ENCODE data around the gene CEACAM16.
A peak's percentile ranks its signal among the peaks of the same experiment; 100 is the strongest.
"Not testable (repeated sequence)": the region's sequence is repeated elsewhere in the genome, so short reads cannot be mapped to it uniquely, and the experiment has no call there.

Gene CEACAM16

DNA sequence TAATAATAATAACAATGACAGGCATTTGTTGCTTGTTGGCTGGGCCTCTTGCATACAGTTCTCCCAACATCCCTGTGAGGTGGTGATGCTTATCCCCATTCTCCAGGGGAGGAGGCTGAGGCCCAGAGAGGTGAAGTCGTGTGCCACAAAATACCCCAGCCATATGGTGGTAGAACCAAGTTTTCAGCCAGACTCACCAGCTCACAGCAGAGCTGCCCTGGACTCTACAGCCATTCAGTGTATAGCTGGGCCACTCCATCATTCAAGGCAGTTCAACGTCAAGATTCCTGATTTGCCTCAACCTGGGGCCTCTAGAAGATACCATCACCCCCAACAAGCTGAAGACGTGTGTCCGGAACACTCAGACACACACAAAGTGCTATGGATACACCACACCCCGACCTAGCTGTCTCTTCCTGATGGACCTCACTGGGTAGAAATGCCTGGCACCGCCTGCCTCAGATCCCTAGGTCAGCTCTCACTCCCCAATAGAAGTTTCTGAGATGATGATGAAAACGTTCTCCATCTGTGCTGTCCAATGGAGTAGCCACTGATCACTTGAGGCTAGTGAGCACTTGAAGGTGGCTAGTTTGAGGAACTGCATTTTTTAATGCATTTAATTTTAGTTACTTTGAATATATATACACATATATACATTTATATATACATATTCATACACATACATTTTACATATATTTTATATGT is 31.9 kb upstream of the CEACAM16 start:
- H3K4me3 Mint-ChIP-seq = no peak overlapping the region
- no peak for ATAC-seq (replicated peaks)
- peaks cover 6 to 8% of the 10 kb centered on the region in 2 donors for H3K27me3 Mint-ChIP-seq
- H3K4me1 Mint-ChIP-seq = no peaks in the 10 kb centered on the region
- H3K9me3 Mint-ChIP-seq = no peaks in the 10 kb centered on the region
- no peaks in the 10 kb centered on the region for H3K36me3 Mint-ChIP-seq
- H3K27ac Mint-ChIP-seq = no peak overlapping the region
- no peak for DNase-seq

DNA sequence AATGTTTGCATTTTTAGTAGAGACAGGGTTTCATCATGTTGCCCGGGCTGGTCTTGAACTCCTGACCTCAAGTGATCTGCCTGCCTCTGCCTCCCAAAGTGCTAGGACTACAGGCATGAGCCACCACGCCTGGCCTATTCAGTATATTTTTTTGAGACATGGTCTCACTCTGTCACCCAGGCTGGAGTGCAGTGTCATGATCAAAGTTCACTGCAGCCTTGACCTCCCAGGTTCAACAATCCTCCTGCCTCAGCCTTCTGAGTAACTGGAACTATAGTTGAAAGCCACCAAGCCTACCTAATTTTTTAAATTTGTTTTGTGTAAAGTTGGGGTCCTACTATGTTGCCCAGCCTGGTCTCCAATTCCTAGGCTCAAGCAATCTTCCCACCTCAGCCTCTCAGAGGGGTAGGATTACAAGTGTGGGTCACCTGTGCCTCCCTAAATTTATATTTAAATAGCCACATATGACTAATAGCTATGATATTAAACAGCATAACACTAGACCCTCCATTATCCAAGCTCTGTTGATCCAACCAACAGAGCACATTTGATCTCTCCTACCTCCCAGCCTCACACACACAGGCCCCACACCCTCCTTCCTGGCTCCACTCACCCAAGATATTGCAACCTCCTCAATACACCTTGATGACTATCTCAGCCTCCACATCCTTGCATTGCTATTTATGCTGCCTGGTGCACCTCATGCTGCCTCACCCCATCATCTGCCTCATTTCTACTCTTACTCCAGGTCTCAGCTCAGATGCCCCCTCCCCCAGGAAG is 29.8 kb upstream of the CEACAM16 start:
- DNase-seq (no peak), ATAC-seq (replicated peaks) (no peak)
- H3K27ac Mint-ChIP-seq = no peak overlapping the region
- no peaks in the 10 kb centered on the region for H3K36me3 Mint-ChIP-seq
- no peaks in the 10 kb centered on the region for H3K9me3 Mint-ChIP-seq
- H3K27me3 Mint-ChIP-seq = peaks cover 6 to 8% of the 10 kb centered on the region in 2 donors
- no peaks in the 10 kb centered on the region for H3K4me1 Mint-ChIP-seq
- H3K4me3 Mint-ChIP-seq = no peak overlapping the region

DNA sequence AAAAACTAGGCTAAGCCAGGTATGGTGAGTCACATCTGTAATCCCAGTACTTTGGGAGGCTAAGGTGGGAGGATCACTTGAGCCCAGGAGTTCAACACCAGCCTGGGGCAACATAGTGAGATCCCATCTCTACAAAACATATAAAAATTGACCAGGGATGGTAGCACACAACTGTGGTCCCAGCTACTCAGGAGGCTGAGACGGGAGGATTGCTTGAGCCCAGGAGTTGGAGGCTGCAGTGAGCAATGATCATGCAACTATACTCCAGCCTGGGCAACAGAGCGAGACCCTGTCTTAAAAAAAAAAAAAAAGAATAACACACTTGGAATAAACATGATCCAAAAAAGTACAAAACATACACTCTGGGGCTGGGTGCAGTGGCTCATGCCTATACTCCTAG is 28.9 kb upstream of the CEACAM16 start:
- H3K36me3 Mint-ChIP-seq; ATAC-seq (replicated peaks); H3K4me1 Mint-ChIP-seq; H3K9me3 Mint-ChIP-seq; H3K27me3 Mint-ChIP-seq; H3K27ac Mint-ChIP-seq; DNase-seq; H3K4me3 Mint-ChIP-seq: not testable (repeated sequence)

DNA sequence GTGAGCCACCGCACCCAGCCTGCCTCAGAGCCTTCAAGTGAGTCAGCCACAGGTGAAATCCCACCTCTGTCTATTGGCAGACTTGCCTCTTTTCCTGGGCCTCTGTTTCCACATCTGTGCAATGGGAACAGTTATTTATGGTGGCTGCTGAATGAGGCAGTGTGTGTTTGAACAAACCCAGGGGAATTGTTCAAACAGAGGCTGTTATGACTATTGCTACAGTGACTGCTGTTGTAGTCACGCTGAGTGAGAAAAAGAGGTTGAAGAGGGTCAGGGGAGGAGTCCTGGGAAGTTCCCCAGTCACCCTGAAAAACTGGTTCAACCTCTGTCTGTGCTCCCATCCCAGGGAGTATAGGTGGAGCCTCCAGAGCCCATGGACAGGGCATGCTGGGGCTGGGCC is 27.6 kb upstream of the CEACAM16 start, which contains the start of gene CEACAM19:
TSS of gene CEACAM19 (plus strand) at position 83 of the 400 bp plus-strand sequence. CDS start 450 bp downstream, outside the sequence.
- no peaks in the 10 kb centered on the region for H3K36me3 Mint-ChIP-seq
- no peak for DNase-seq
- H3K9me3 Mint-ChIP-seq = no peaks in the 10 kb centered on the region
- no peaks in the 10 kb centered on the region for H3K4me1 Mint-ChIP-seq
- peaks cover 6 to 8% of the 10 kb centered on the region in 2 donors for H3K27me3 Mint-ChIP-seq
- peak within 1 kb of the TSS; percentile 37 for H3K27ac Mint-ChIP-seq
- no peak within 1 kb of the TSS for H3K4me3 Mint-ChIP-seq
- peak in 1 of 2 donors; percentile 51 for ATAC-seq (replicated peaks)

DNA sequence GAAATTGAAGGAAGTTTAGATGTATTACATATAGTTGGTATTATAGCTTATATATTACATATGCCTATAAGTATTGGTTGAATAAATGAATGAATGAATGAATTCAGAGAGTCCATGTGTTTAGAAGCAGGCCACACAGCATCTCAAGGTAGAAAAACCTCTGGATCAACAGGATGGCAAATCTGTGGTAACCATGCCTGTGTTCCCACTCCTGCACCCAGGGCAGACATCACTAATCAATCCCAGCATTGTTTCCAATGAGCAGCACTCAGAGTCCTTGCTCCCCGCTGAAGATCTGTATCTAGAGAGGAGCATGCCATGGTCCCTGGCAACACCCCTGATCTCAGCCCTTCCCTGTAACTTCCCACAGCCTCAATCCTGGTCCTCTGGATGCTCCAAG is 26.7 kb upstream of the CEACAM16 start:
- Mint-ChIP-seq H3K4me3 (no peak overlapping the region), H3K27ac (no peak overlapping the region), H3K4me1 (peaks cover 0 to 3% of the 10 kb centered on the region in 2 donors), H3K9me3 (peaks cover 2 to 3% of the 10 kb centered on the region in 2 donors), H3K36me3 (no peaks in the 10 kb centered on the region), H3K27me3 (peaks cover 6 to 8% of the 10 kb centered on the region in 2 donors)
- DNase-seq (no peak), ATAC-seq (replicated peaks) (no peak)

DNA sequence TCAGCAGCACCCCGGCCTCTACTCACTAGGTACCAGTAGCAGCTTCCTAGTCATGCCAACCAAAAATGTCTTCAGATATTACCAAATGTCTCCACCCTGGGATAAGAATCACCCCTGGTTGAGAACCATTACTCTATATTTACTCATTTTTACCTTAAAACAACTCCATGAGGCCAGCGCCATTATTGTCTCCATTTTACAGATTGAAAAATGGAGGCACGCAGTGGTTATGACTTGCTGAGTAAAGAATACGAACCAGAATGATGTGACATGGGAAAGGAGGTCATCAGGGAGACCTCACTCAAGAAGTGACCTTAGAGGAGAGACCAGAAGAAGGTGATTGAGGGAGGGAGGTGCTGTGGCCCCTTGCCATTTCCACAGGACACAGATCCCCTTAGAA is 25.4 kb upstream of the CEACAM16 start:
- DNase-seq = no peak
- Mint-ChIP-seq H3K4me3 (no peak overlapping the region), H3K36me3 (no peaks in the 10 kb centered on the region), H3K27ac (no peak overlapping the region), H3K9me3 (peaks cover 2 to 3% of the 10 kb centered on the region in 2 donors), H3K27me3 (peaks cover 6 to 9% of the 10 kb centered on the region in 2 donors), H3K4me1 (peaks cover 0 to 4% of the 10 kb centered on the region in 2 donors)
- no peak for ATAC-seq (replicated peaks)

DNA sequence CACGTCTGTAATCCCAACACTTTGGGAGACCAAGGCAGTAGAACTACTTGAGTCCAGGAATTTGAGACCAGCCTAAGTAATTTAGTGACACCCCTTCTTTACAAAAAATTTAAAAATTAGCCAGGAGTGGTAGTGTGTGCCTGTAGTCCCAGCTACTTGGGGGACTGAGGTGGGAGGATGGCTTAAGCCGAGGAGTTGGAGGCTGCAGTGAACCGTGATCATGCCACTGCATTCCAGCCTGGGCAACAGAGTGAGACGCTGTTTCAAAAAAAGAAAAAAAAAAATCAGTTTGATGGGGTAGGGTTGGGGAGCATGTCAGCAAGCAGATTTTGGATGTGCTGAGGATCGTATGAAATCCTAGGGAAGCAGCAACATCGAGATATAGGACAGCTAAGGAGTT is 23.4 kb upstream of the CEACAM16 start:
- no peak for ATAC-seq (replicated peaks)
- Mint-ChIP-seq H3K9me3 (peaks cover 2 to 3% of the 10 kb centered on the region in 2 donors), H3K4me3 (no peak overlapping the region), H3K36me3 (no peaks in the 10 kb centered on the region), H3K4me1 (peaks cover 0 to 4% of the 10 kb centered on the region in 2 donors), H3K27ac (no peak overlapping the region), H3K27me3 (peaks cover 7 to 21% of the 10 kb centered on the region in 2 donors)
- no peak for DNase-seq

DNA sequence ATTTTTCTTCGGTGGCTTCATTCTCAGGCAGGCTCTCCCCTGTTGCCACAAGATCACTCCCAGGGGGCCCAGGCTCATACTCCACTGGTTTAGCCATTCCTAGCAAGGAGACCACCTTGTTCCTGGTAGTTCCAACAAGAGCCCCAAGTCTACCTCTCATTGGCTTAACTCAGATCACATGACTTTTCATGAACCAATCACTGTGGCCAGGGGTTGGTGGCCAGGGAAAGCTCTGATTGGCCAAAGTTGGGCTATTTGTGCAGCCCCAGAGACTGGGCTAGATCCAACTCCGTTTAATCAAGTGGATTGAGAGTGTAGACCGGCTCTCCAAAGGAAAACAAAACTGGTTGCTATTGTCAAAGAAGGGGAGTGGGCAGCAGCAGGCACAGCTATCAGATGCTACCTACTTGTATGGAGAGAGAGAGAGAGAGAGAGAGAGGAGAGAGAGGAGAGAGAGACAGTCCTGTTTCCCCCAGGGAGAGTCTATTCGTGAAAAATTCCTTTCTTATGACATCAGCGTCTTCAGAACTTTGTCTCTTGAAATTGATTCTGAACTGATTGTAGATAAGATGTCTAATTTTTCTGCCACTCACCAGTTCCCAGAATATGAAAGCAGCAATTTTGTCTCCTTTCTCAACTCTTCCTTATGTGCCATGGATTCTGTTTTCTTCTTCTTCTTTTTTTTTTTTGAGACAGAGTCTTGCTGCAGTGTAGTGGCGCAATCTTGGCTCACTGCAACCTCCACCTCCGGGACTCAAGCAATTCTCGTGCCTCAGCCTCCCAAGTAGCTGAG is 21.7 kb upstream of the CEACAM16 start:
- Mint-ChIP-seq H3K9me3 (peaks cover 2 to 3% of the 10 kb centered on the region in 2 donors), H3K4me1 (peaks cover 0 to 4% of the 10 kb centered on the region in 2 donors), H3K36me3 (no peaks in the 10 kb centered on the region), H3K4me3 (no peak overlapping the region), H3K27me3 (peaks cover 13 to 22% of the 10 kb centered on the region in 2 donors), H3K27ac (no peak overlapping the region)
- ATAC-seq (replicated peaks) (no peak), DNase-seq (no peak)

DNA sequence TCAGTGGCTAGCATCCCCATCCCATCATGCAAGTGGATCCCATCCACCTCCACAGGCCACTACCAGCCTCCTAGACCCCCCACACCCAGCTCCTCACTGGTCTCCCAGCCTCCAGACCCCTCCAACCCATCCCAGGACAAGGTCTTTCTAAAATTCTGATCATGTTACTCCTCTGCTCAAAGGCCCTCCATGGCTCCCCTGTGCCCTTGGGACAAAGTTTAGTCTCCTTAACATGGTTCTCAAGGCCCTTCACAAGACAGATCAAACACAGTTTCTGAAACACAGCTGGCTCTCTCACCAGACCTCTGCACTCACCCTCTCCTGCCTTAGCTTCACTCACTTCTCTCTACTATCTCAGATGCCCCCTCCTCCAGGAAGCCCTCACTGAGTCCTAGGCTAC is 18.4 kb upstream of the CEACAM16 start:
- H3K27me3 Mint-ChIP-seq = peaks cover 31 to 43% of the 10 kb centered on the region in 2 donors
- H3K4me3 Mint-ChIP-seq = no peak overlapping the region
- DNase-seq (no peak), ATAC-seq (replicated peaks) (no peak)
- peaks cover 3 to 4% of the 10 kb centered on the region in 2 donors for H3K9me3 Mint-ChIP-seq
- H3K27ac Mint-ChIP-seq = no peak overlapping the region
- no peaks in the 10 kb centered on the region for H3K36me3 Mint-ChIP-seq
- H3K4me1 Mint-ChIP-seq = peaks cover 12 to 13% of the 10 kb centered on the region in 2 donors

DNA sequence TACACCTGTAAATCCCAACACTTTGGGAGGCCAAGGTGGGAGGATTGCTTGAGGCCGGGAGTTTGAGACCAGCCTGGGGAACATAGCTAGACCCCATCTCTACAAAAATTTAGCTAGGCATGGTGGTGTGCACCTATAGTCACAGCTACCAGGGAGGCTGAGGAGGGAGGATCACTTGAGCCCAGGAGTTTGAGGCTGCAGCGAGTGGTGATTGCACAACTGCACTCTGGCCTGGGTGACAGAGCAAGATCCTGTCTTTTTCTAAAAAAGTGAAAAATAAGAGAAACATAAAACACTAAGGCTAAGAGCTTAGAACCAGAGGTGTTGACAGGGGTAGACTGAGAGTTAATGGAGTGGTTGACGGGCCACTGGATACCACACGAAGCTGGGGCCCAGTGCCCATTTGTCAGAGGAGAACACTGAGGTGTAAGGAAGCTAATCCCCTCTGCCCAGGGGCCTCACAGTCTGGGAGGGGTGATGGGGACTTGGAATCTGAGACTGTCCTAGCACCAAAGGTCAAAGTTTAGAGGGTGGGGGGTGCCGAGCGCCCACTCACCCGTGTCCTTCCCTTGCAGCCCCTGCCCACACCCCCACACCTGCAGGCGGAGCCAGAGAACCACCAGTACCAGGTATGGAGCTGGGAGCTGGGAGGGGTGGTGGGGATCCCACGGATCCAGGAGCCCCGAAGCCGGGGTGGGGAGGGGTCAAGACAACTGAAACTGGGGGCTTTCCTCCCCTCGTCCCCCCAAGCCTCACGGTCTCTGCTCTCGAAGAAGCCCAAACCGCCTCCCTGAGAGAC is 16.8 kb upstream of the CEACAM16 start:
- Mint-ChIP-seq H3K9me3 (peaks cover 0 to 2% of the 10 kb centered on the region in 2 donors), H3K27ac (no peak overlapping the region), H3K36me3 (no peaks in the 10 kb centered on the region), H3K27me3 (peaks cover 37 to 50% of the 10 kb centered on the region in 2 donors), H3K4me3 (no peak overlapping the region), H3K4me1 (peaks cover 17 to 24% of the 10 kb centered on the region in 2 donors)
- DNase-seq = no peak
- ATAC-seq (replicated peaks) = no peak

DNA sequence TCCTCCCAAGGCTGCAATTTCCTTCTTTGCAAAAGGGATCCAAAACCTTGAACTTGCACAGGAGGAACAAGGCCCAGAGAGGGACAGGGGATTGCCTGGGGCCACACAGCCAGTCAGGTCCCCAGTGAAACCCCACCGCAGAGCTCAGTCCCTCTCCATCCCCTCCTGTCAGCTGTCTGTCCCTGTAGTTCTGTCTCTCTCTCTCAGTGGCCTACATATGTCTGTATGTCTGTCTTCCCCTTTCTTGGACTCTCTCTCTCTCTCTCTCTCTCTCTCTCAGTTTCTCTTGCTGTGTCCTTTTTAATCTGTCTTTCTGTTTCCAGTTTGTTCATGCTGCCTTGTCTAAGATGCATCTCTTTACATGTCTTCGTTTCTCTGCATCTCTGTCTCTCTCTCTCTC is 16.1 kb upstream of the CEACAM16 start:
- Mint-ChIP-seq H3K4me3 (no peak overlapping the region), H3K27me3 (peaks cover 39 to 52% of the 10 kb centered on the region in 2 donors), H3K27ac (no peak overlapping the region), H3K36me3 (no peaks in the 10 kb centered on the region), H3K4me1 (peaks cover 17 to 23% of the 10 kb centered on the region in 2 donors), H3K9me3 (peaks cover 0 to 1% of the 10 kb centered on the region in 2 donors)
- DNase-seq = no peak
- ATAC-seq (replicated peaks) = peak; percentile 24 to 29

DNA sequence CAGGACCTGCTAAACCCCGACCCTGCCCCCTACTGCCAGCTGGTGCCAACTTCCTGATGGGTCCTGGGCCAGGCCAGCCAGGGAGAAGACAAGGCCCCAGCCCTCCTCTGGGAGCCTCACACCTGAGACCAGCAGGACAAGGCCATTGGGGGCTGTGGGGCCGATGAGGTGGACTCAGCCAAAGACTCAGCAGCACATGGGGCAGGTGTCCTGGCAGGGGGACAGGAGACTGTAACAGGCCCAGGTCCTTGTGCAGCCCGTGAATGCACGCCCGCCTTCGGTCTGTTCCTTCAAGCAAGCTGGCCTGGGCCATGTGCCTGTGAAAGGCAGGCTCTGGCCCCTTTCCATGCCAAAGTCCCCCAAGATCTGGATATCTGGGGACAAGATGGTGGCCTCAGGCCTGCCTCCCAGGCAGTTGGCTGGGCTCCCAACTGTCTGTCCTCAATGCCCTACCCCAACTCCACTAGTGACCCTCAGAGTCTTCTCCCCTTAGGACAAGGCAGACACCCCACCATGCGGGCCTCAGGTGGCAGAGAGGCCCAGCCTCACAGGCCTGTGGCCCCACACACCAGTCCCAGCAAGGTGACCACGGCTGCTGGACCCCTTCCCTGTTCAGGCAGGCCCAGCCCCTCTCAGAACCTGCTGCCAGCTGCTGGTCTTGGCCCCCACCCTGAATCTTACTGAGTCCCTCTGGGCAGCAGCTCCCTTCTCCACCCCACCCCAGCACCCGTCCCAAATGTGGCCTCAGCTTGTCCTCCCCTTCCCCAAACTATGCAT is 15.3 kb upstream of the CEACAM16 start:
- Mint-ChIP-seq H3K27ac (no peak overlapping the region), H3K36me3 (no peaks in the 10 kb centered on the region), H3K9me3 (peaks cover 0 to 1% of the 10 kb centered on the region in 2 donors), H3K4me3 (no peak overlapping the region), H3K4me1 (peaks cover 19 to 23% of the 10 kb centered on the region in 2 donors), H3K27me3 (peaks cover 42 to 54% of the 10 kb centered on the region in 2 donors)
- DNase-seq (no peak), ATAC-seq (replicated peaks) (no peak)

DNA sequence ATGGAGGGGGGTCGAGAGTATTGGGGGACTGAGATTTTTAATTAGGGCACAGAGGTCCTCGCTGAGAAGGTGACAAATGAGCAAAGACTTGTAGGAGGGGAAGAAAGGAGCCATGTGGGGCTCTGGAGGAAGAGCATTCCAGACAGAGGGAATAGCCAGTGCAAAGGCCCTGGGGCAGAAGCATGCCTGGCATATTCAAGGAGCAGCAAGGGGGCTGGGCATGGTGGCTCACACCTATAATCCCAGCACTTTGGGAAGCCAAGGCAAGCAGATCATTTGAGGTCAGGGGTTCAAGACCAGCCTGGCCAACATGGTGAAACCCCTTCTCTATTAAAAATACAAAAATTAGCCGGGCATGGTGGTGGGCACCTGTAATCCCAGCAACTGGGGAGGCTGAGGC is 14.6 kb upstream of the CEACAM16 start:
- H3K4me3 Mint-ChIP-seq; H3K9me3 Mint-ChIP-seq; H3K36me3 Mint-ChIP-seq; DNase-seq; ATAC-seq (replicated peaks): not testable (repeated sequence)
- Mint-ChIP-seq H3K27ac (peak overlapping the region; percentile 22), H3K4me1 (peaks cover 23 to 31% of the 10 kb centered on the region in 2 donors), H3K27me3 (peaks cover 45 to 56% of the 10 kb centered on the region in 2 donors)
